Transverse colon (tissue), 4 donors: ENCODE data around the gene LRRIQ3.

ENCODE experiments used
- POLR2A ChIP-seq: fragments of 450-650 bp; IDR thresholded peaks from one replicate; pipeline ENCODE4 v1.6.1; 2016; ENCODE audit warnings: antibody characterized with exemption, mild to moderate bottlenecking, moderate library complexity
- POLR2AphosphoS5 ChIP-seq, 3 donors: sonication (generic); formaldehyde crosslinking; IDR thresholded peaks; one replicate each; pipeline ENCODE4 v1.6.1; 2016; ENCODE audit warnings: antibody characterized with exemption in 3 of 3
- TF ChIP-seq, protein P1 (sequence below), 5 experiments: fragments of 200-600 bp in 3 of 5; fragments of 450-650 bp in 2 of 5; sonication (generic) in 3 of 5; IDR thresholded peaks; 1 replicate in 2 of 5; 2 replicates in 3 of 5; pipeline ENCODE4 v1.5.1; 2016 to 2017; ENCODE audit warnings: antibody characterized with exemption in 5 of 5, inconsistent platforms in 3 of 5, mild to moderate bottlenecking in 2 of 5, moderate library complexity in 1 of 5

DNA sequence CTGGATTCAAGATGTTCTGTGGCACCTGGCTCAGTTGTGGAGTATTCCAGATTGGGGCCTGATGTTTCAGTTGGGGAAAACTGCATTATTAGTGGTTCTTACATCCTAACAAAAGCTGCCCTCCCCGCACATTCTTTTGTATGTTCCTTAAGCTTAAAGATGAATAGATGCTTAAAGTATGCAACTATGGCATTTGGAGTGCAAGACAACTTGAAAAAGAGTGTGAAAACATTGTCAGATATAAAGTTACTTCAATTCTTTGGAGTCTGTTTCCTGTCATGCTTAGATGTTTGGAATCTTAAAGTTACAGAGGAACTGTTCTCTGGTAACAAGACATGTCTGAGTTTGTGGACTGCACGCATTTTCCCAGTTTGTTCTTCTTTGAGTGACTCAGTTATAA is 7.3 kb upstream of the LRRIQ3 start:
- no peak for TF ChIP-seq POLR2A
- TF ChIP-seq, protein P1, sequence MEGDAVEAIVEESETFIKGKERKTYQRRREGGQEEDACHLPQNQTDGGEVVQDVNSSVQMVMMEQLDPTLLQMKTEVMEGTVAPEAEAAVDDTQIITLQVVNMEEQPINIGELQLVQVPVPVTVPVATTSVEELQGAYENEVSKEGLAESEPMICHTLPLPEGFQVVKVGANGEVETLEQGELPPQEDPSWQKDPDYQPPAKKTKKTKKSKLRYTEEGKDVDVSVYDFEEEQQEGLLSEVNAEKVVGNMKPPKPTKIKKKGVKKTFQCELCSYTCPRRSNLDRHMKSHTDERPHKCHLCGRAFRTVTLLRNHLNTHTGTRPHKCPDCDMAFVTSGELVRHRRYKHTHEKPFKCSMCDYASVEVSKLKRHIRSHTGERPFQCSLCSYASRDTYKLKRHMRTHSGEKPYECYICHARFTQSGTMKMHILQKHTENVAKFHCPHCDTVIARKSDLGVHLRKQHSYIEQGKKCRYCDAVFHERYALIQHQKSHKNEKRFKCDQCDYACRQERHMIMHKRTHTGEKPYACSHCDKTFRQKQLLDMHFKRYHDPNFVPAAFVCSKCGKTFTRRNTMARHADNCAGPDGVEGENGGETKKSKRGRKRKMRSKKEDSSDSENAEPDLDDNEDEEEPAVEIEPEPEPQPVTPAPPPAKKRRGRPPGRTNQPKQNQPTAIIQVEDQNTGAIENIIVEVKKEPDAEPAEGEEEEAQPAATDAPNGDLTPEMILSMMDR (IDR thresholded peaks at IDR 0.05), result no peak
- TF ChIP-seq POLR2AphosphoS5 (IDR thresholded peaks at IDR 0.05), result no peak
